K562 treated with DMSO at 1 percent for 48 hours (cell line): ENCODE data around the gene TMEM254. TPM values are rescaled to one million over a fixed set of nuclear protein-coding genes. Genes with fewer than 3 reads are reported as not detected.

ENCODE experiments used
- total RNA-seq: library from RNA; unstranded; fragments of 300-600 nt; gene quantifications from 2 replicates; pipeline ENCODE4 v1.2.3, GENCODE V29; 2022; ENCODE audit warnings: low replicate concordance; ENCODE audit errors: extremely low read depth

Gene TMEM254
- total RNA-seq, result not detected in 2 replicates

DNA sequence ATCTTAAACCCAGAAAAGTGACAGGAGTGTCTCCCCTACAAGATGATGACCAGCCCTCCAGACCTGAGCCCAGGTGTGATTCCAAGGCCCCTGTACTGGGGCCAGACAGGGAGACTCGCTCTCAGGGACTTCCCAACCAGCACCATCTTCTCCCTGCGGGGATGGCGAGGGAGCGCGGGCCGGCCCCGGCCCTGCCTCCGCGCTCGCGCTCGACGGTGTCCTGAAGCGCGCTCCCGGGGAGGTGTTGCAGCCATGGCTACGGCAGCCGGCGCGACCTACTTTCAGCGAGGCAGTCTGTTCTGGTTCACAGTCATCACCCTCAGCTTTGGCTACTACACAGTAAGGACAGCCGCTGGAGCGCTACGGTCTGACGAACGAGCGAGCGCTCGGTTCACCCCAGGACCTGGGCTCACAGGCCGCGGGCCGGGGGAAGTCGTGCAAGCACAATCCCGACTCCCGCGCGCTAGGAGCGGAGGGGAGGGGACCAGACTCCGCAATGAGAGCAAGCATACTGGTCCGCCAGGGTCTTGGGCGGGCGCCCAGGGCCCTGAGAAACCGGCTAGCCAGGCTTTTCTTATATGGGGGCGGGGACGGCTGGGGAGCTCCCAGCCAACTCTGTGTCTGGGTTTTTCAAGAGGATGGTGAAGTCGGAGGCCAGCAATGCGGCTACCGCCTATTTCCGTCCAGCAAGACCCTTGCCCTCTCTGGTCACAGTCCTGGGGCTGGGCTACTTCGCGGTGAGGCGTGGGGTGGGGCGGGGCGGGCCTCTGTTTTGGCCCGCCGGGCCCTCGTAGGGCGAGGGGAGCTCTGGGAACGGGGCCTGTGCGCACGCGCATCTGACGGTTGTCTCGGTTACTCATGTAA lies at the start of gene TMEM254:
TSS of gene TMEM254 (plus strand) at position 218 of the 864 bp plus-strand sequence. CDS start at position 253, 35 bp downstream.

GRCh38 chr10:80132299-80133139 lies 54.1 kb downstream of the TMEM254 start, which contains the start of gene PLAC9:
Gene PLAC9 (plus strand): TSS chr10:80132730. CDS start chr10:80132763, 33 bp downstream.

Other genes starting within 250 kb of the TMEM254 start
- gene SFTPD, start 129.6 kb upstream of the TMEM254 start, total RNA-seq, result not detected in 2 replicates
- not detected in 2 replicates for gene PLAC9, start 54.1 kb downstream of the TMEM254 start, total RNA-seq
- 1,565 TPM in 1 of 2 replicates, not detected in the other for gene ANXA11, start 126.9 kb downstream of the TMEM254 start, total RNA-seq
- gene MAT1A, start 211.0 kb downstream of the TMEM254 start, total RNA-seq, result not detected in 2 replicates